Smooth muscle cell (in vitro differentiated cells): ENCODE measurements around the gene NPR2. TPM values are rescaled to one million over a fixed set of nuclear protein-coding genes. Genes with fewer than 3 reads are reported as not detected.

Experiments
- DNase-seq: peaks from one replicate; lab custom pipeline; 2025; ENCODE audit not compliant: unreplicated experiment; lab: John Stamatoyannopoulos, UW
- H2AFZ ChIP-seq: fragments of 200-600 bp; sonication (generic); 2 replicates; pipeline ENCODE4 v1.6.0; 2016; ENCODE audit warnings: antibody characterized with exemption, low read depth, mild to moderate bottlenecking
- H3F3A ChIP-seq: fragments of 200-600 bp; sonication (generic); 2 replicates; pipeline ENCODE4 v1.6.0; 2017; ENCODE audit warnings: antibody characterized with exemption, low read depth
- H3K27ac ChIP-seq: fragments of 200-600 bp; sonication (generic); 2 replicates; pipeline ENCODE4 v1.5.1; 2016; ENCODE audit warnings: low read depth, mild to moderate bottlenecking
- H3K27me3 ChIP-seq: fragments of 200-600 bp; sonication (generic); 2 replicates; pipeline ENCODE4 v1.6.1; 2016; ENCODE audit warnings: low read depth, mild to moderate bottlenecking
- H3K36me3 ChIP-seq: fragments of 200-600 bp; sonication (generic); 2 replicates; pipeline ENCODE4 v1.5.1; 2016; ENCODE audit warnings: low read depth
- H3K4me1 ChIP-seq: fragments of 200-600 bp; sonication (generic); 2 replicates; pipeline ENCODE4 v1.5.1; 2016; ENCODE audit warnings: low read depth
- H3K4me2 ChIP-seq: fragments of 200-600 bp; sonication (generic); 2 replicates; pipeline ENCODE4 v1.6.0; 2016; ENCODE audit warnings: mild to moderate bottlenecking
- H3K4me3 ChIP-seq: fragments of 200-600 bp; sonication (generic); 2 replicates; pipeline ENCODE4 v1.5.1; 2016; ENCODE audit warnings: mild to moderate bottlenecking
- H3K79me2 ChIP-seq: fragments of 200-600 bp; sonication (generic); 2 replicates; pipeline ENCODE4 v1.6.0; 2016; ENCODE audit warnings: low read depth, mild to moderate bottlenecking
- H3K9ac ChIP-seq: fragments of 200-600 bp; sonication (generic); 2 replicates; pipeline ENCODE4 v1.6.0; 2016; ENCODE audit warnings: low read depth
- H3K9me3 ChIP-seq: fragments of 200-600 bp; sonication (generic); replicated peaks from 2 replicates; pipeline ENCODE4 v1.5.1; 2016; ENCODE audit warnings: low read depth
- H4K20me1 ChIP-seq: fragments of 200-600 bp; sonication (generic); 2 replicates; pipeline ENCODE4 v1.6.0; 2016; ENCODE audit warnings: low read depth
- whole genome bisulfite sequencing: methylation state at CpG from one replicate; pipeline ENCODE4 v1.1.7; 2016; ENCODE audit warnings: low lambda C conversion rate; 5-methylcytosine and 5-hydroxymethylcytosine counted together
- polyA plus RNA-seq: library from polyadenylated mRNA; unstranded; fragments of >200 nt; fragmentation: Nextera tagmentation; extraction: Ambion mirVana; gene quantifications from 2 replicates; pipeline ENCODE4 v1.2.1, GENCODE V29; 2016
- total RNA-seq: library from RNA; depleted of rRNA; stranded (reverse); fragments of >200 nt; gene quantifications from 2 replicates; pipeline ENCODE4 v1.2.3, GENCODE V29; 2014
- TF ChIP-seq, protein P1 (sequence below): fragments of 200-600 bp; sonication (generic); IDR thresholded peaks from 2 replicates; pipeline ENCODE4 v1.5.1; 2017; ENCODE audit warnings: borderline replicate concordance, mild to moderate bottlenecking, antibody characterized with exemption; ENCODE audit not compliant: insufficient read depth, poor library complexity, severe bottlenecking

The NPR2 gene
- total and polyA plus RNA-seq, 2 experiments from 2014 or later = 16.4 to 19.4 TPM

GRCh38 chr9:35810122-35810521, 18.7 kb downstream of the NPR2 start:
- Histone ChIP-seq H3K4me1 (peaks cover 9% of the 10 kb centered on the region), H3K4me2 (no peak overlapping the region), H3F3A (peaks cover 3% of the 10 kb centered on the region), H3K27ac (no peak overlapping the region), H3K79me2 (no peaks in the 10 kb centered on the region), H2AFZ (no peak overlapping the region), H4K20me1 (no peaks in the 10 kb centered on the region), H3K27me3 (no peaks in the 10 kb centered on the region), H3K9me3 (no peaks in the 10 kb centered on the region), H3K36me3 (no peaks in the 10 kb centered on the region), H3K9ac (no peak overlapping the region), H3K4me3 (no peak overlapping the region)
- TF ChIP-seq, protein P1, sequence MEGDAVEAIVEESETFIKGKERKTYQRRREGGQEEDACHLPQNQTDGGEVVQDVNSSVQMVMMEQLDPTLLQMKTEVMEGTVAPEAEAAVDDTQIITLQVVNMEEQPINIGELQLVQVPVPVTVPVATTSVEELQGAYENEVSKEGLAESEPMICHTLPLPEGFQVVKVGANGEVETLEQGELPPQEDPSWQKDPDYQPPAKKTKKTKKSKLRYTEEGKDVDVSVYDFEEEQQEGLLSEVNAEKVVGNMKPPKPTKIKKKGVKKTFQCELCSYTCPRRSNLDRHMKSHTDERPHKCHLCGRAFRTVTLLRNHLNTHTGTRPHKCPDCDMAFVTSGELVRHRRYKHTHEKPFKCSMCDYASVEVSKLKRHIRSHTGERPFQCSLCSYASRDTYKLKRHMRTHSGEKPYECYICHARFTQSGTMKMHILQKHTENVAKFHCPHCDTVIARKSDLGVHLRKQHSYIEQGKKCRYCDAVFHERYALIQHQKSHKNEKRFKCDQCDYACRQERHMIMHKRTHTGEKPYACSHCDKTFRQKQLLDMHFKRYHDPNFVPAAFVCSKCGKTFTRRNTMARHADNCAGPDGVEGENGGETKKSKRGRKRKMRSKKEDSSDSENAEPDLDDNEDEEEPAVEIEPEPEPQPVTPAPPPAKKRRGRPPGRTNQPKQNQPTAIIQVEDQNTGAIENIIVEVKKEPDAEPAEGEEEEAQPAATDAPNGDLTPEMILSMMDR = no peak
- no peak for DNase-seq
- 91% methylated on average over 7 of the region's 7 CpGs for WGBS

DNA sequence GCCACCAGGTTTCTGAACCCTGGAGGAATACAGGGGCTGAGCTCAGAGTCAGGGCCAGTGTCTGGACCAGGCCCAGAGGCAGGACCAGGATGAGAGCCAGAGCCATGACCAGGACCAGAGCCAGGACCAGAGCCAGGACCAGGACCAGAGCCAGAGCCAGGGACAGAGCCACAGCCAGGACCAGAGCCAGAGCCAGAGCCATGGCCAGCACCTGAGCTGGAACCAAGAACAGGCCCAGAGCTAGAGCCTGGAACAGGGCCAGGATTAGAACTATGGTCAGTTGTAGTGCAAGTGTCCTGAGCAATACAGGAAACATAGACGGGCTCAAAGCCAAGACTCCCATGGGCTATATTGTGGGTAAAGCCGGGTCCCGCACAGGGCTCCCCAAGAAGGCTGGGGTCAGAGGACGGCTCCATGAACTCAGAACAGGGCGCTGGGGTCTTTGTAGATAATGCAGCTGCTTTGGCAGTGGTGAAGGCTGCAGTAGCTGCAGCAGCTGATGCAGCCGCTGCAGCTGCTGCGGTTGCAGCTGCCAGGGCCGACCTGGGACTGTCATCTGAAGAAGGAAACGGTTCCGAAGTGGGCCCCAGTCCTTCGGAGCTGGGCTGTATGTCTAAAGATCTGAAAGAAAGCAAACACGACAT, 20.1 kb downstream of the NPR2 start:
- Histone ChIP-seq H3K9me3 (no peaks in the 10 kb centered on the region), H3K4me3 (peak overlapping the region; percentile 48), H3K9ac (peak overlapping the region; percentile 6), H2AFZ (peak overlapping the region; percentile 87), H3K36me3 (no peaks in the 10 kb centered on the region), H3F3A (peaks cover 3% of the 10 kb centered on the region), H3K27ac (peak overlapping the region; percentile 56), H3K4me2 (peak overlapping the region; percentile 85), H3K79me2 (no peaks in the 10 kb centered on the region), H4K20me1 (no peaks in the 10 kb centered on the region), H3K27me3 (no peaks in the 10 kb centered on the region), H3K4me1 (peaks cover 9% of the 10 kb centered on the region)
- WGBS = 53% methylated on average over 12 of the region's 12 CpGs
- no peak for DNase-seq
- TF ChIP-seq, protein P1 = no peak

DNA sequence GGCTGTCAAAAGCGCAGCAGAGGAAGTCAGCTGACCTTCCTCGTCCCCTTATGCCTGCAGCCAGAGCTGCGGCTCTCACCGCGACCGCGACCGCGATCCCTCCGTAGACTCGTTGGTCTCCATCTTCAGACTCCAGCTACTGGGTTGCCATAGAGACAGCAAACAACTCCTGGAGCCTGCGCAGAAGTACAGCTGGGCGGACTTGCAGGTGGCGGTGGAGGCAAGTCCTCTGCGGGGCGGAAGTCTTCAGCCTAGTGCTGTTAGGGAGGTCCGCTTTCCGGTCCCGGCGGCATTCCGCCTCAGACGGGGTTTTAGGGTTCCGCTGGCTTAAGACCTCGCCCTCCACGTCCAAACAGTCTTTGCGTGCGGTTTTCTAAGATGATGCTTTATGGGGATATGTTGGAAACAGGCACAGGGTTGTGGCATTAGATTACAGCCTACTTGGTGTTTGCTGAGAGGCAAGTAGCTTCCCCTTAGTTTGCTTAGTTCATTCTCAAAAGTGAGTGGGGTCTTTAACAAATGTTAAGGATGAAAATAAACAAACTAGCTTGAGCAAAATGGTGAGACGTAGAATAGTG, 20.7 kb downstream of the NPR2 start, which contains the start of gene SPAG8:
TSS of gene SPAG8 (minus strand) at position 238 of the 578 bp plus-strand sequence. CDS start at position 123, 115 bp downstream.
- no peaks in the 10 kb centered on the region for H4K20me1 ChIP-seq
- H3K36me3 ChIP-seq = no peaks in the 10 kb centered on the region
- H3K9me3 ChIP-seq = no peaks in the 10 kb centered on the region
- peak within 1 kb of the TSS; percentile 87 for H2AFZ ChIP-seq
- H3K4me2 ChIP-seq = peak within 1 kb of the TSS; percentile 85
- TF ChIP-seq, protein P1 = no peak
- peaks cover 3% of the 10 kb centered on the region for H3F3A ChIP-seq
- peak within 1 kb of the TSS; percentile 56 for H3K27ac ChIP-seq
- peak within 1 kb of the TSS; percentile 19 for H3K9ac ChIP-seq
- peak within 1 kb of the TSS; percentile 48 for H3K4me3 ChIP-seq
- peak; percentile 52 for DNase-seq
- no peaks in the 10 kb centered on the region for H3K79me2 ChIP-seq
- no peaks in the 10 kb centered on the region for H3K27me3 ChIP-seq
- peaks cover 9% of the 10 kb centered on the region for H3K4me1 ChIP-seq
- WGBS = 5% methylated on average over 28 of the region's 28 CpGs
